GM21529 (cell line): Measurements from ENCODE around the gene RREB1.

Experiments used
- ATAC-seq: cut with Tn5 transposase; IDR thresholded peaks from one replicate; pipeline ENCODE4 v1.9.1; 2021; ENCODE audit not compliant: unreplicated experiment

RREB1 gene

DNA sequence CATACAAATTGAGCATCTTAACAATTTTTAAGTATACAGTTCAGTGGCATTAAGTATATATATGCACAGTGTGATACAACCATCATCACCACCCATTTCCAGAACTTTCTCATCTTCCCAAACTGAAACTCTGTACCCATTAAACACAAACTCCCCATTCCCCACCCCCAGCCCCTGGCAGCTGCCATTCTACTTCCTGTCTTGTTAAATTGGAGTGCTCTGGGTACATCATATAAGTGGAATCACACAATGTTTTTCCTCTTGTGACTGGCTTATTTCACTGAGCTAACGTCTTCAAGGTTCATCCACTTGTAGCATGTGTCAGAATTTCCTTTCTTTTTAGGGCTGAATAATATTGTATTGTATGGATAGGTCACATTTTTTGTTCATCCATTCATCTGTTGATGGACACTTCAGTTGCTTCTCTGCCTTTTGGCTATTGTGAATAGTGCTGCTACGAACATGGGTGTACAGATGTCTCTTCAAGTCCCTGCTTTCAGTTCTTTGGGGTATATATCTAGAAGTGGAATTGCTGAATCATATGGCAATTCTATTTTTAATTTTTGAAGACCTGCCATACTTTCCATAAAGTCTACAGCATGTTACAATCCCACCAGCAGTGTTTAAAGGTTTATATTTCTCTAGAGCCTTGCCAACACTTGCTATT, 19.6 kb upstream of the RREB1 start:
- ATAC-seq, result no peak

DNA sequence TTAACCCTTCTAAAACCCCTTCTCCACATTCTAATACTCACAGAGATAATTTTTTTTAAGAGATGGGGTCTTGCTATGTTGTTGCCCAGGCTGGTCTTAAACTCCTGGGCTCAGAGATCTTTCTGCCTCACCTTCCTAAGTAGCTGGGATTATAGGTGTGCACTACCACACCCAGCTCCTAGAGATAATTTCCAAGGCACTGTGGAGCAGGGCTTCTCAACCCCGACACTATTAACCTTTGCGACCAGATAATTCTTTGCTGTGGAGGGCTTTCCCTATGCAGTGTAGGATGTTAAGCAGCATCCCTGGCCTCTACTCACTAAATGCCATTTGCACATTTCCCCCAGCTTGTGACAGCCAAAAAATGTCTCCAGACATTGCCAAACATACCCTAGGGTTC, 8.8 kb upstream of the RREB1 start:
- no peak for ATAC-seq

DNA sequence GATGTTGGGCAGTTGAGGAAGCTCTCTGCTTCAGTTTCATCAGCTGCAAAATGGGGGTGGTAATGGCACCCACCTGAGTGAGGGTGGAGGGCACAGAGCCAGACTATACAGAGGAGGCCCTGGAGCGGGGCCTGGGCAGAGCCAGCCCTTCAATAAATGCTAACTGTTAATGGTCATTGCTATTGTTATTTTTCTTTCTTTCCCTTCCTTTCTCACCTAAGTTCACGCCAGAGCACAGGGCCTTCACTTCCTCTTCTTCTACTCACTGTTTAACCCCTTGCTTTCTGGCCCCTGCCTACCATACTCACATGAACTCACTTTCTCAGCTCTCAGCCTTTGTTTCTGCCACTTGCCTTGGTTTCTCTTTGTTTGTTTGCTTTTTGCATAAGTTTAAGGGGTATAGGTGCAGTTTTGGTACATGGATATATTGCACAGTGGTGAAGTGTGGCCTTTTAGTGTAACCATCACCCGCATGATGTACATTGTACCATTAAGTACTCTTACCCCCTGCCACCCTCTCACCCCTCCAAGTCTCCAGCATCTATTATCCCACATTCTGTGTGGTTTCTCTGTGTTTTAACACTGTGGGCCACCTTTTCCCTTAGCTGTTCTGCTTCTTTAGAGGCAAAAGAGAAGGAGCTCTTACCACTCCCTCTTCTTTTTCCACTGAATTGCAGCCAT, 7.5 kb upstream of the RREB1 start:
- ATAC-seq, result peak; percentile 70

DNA sequence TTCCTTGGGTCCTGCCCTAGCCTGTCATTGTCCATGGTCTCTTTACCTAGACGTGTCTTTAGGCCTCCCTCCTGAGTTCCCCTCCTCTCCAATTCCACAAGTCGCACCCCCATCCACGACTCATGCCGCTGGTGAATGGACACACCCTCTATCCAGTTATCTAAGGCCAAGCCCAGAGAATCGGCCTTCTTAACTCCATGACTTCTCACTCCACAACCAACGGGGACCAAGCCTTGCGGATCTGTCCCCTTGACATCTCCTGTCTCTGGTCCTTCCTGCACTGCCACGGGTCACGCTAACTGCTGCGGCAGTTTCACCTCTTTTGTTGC, 7.0 kb upstream of the RREB1 start:
- no peak for ATAC-seq

DNA sequence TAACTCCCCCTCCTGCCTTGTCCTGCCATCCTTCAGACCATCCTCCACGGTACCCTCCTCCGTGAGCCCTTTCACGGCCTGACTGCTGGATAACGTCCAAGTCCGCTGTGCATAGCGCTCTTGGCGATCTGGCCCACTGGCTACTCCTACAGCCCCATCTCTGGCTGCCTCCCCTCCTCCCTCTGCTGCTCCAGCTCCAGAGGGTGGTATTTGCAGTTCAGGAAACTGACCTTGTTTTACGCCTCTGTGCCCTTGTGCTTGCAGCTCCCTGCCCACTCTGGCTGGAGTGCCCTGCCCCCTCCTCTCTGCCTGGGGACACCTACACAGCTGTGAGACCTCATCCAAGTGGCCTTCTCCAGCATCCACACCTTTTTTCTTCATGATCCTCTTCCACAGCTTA, 6.5 kb upstream of the RREB1 start:
- no peak for ATAC-seq

DNA sequence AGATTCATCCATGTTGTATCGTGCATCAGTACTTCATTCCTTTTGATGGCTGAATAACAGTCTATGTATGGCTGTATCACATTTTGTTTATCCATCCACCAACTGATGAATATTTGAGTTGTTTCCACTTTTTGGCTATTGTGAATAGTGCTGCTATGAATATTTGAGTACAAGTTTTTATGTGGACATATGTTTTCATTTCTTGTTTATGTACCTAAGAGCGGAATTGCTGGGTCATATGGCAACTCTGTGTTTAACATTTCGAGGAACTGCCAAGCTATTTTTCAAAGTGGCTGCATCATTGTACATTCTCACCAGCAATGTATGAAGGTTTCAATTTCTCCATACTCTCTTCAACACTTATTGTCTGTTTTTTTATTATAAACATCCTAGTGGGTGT, 3.0 kb upstream of the RREB1 start:
- ATAC-seq, result no peak

DNA sequence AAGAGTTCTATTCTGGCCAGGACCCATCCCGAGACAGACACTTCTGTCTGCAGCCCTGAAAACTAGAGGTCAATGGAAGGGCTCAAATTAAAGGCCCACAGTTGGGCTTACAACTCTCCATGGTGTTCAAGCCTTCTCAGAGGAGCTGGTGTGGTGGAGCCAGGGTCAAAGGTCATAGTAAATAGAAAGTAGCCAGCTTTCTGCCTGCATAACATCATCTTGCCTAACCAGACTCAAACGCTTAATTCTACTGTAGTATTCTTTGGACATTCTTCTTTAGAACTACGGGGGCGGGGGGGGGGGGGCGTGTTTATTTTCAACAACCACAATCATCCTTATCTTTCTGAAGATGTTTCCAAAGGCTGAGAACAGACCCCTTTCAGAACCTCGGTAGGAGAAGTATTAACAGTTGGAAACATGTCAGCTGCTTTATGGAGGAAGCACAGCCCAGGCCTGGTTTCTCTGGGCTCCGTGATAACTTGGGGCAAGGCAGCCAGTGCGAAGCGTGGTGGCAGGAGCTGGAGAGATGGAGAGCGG, 1.5 kb upstream of the RREB1 start:
- ATAC-seq, result no peak

DNA sequence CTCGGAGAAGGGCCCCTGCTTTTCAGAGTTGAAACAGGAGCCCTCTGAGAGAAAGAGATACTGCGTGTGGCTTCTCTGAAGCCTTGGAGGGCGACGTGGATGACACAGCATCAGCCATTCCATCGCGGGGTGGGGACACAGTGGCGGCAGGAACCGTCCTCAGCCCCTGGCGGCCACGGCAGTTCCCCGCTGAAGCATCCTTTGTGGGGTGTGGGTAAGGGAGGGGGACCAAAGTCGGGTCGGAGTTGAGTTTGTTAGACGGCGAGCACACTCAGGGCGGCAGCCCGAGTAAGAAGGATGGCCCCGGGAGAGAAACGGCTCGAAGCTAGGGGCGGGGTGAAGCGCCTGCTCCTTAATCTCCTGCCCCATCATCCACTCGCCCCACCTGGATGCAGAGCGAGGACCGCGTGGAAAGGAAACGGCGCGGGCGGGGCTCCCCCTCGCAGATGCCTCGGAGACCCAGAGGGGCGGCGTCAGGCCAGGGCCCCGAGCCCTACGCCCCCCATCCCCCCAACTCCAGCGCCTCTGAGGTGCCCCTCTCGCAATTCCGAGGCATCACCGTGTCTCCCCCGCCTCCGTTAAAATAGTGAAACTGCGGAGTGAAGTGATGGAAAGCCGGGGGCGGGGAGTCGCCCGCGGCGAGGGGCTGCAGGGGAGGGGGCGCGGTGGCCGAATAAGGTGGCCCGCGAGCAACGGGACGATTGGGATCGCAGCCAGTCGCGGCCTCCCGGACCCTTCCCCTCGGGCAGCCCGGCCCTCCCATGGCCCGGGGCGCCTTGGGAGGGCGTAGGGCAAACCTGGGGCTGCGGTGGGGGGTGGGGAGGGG, 796 bp upstream of the RREB1 start:
- ATAC-seq, result peak; percentile 33

DNA sequence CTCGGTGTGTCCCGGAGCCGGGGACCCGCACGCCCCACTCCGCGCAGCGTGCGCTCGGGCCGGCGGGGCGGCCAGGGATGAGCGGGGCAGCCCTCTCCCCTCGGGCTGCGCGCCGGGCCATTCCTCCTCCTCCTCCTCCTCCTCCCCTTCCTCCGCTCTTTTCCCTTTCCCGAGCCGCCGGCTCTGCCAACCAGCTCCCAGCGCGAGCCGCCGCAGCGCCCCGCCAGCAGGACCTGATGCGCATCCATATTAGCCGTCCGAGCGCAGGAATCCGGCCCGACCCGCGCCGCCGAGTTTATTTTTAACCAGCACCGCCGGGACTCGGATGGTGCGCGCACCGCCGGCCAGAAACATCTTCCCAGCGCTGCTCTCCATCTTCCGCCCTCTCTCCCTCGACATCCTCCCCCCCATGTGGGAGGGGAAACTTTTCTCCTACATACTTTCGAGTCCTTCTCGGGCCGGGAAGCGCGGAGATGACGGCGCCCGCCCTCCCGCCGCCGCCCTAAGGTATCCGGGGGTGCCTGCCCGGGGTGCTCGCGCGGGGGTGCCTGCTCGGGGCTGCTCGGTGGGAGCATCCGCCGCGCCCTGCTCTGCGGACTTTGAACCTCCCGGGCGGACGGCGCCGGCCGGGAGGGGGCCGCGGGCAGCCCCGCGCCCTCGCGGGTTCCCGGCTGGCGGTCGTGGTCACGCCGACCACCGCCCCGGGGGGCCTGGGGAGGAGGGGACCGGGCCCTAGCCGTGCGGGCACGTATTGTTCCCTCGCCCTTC, 619 bp downstream of the RREB1 start:
- ATAC-seq, result no peak

DNA sequence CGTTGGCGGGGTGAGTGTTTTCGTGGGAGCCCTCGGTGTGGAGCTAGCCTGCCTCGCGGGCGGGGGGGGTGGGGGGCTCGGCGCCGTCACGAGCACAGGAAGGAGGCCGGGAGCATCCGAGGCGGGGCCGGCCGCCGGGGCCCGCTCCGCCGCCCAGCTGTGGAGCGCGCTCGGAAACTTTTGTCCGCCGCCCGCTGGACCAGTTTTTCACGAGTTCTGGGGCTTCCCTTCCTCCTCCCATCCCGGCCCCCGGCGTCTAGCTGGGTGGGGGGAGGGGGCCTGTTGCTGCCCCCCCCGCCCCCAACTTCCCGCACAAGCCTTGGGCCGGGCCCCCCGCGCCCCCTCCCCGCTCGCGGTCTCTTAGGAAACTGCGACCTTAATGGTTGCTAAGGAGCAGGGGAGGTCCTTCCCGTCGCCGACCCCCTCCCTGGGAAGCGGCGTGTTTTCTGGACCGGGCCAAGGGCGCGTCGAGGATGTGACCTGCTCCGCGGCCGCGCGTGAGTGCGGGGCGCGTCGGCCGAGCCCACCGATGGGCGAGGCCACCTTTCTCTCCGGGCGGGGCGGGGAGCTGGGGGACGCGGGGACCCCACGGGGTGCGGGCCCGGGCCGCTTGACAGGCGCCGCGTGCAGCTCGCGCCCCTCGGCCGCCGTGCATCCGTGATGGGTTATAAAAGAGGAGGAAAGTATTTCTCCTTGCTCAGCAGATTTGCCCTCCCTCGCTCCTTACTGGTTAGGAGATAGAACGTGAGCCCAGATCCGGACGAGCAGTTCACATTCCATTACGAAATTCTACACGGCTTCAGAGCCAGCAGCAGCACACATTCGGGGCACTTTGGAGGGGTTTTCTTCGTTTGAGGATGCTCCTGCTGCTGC, 1.4 kb downstream of the RREB1 start:
- no peak for ATAC-seq

DNA sequence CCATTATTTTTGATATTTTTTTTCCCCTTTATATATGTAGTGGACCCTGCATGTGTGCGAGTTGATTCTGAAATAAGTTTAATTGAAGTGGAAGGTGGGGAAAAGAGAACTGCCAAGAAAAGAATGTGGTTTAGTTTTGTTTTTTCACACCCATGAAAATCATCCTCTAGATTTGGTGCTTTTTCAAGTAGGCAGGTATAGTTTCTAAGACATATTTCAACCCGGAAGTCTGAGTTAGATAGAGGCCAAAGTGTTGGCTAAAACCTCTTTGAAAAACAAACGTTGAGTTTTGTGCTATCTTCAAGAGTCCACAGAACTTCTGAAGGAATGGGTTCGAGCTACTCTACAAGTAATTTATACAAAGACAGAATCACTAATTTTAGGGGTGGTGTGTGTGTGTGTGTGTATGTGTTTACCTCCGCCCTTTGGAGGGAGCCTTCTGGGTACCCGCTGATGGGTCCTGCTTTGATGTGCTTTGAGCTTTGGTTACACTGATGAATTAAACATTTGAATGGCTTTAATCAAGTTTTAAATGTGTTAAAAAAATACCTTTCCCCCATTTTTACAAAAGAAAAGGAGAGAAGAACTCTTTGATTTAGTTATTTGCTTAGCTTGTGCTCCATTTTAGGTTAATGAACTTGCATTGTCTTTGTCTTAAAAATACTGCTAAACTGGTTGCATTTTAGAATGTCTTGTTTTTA, 2.5 kb downstream of the RREB1 start:
- no peak for ATAC-seq

DNA sequence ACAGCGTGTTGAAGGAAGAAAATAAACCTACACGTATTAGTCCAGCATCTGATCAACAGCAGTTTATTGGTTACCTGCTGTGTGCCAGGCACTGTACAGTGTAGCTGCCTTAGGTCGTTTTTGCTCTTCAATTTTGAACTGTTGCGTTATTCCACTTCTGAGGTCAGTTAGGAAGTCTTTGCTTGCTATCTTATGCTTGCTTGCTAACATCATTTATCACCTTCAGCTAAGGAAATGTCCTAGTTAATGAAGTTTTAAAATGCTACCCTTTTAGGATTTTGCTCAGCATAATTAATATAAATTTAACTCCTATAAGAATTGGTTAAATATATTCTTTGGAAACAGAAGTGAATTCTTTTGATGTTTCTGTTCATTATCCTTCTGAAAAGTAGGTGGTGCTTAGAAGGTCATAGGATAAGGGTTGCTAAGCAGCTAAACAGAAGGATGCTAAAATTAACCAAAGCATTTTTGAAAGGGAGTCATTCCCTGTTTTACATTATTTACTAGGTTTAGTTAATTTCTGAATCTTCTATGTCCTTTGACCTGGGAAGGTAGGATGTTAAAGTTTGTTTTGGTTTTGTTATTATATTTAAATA, 3.4 kb downstream of the RREB1 start:
- no peak for ATAC-seq

DNA sequence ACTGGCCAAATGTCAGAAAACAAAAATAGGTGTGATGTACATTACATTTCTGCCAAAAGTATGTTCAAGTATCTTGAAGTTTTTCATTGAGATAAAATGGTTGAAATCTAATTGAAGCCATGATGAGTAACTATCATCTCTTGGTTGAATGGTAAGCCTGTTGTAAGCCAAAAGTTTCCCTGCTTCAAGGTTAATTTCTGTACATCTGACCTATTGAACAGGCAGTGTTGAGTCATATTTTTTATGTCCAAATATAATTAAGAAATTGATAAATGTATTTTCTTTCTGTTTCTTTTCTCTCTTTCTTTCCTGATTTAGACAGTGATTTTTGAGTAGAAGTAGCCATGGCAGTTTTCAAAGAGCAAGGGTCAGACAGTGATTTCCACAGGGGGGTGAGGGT, 4.4 kb downstream of the RREB1 start:
- ATAC-seq, result no peak

DNA sequence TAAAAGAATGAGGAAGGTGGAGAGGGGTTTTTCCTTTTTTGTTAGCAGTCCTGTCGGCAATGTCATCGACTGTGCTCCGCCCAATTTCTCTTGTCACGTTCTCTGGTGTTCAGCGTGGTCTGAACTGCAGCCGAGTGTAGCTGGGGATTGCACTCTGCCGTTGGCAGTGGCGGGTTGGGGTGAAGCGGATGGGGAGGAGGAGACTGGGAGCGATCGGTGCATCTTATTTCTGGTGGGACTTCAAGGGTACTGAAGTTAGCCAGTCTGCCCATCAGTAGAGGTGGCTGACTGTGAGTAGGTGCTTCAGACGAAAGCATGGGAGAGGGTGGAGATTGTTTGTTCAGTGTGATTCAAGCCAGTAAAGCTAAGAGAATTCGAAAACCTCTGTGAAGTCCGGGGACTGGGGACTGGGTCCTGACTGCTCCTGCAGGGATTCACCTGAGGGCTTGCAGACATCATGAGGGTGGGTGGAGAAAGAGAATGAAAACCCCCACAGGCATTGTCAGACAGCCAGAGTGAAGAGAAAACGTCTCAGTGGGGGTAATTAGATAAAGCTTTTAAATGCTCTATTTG, 5.1 kb downstream of the RREB1 start:
- ATAC-seq, result peak; percentile 33

DNA sequence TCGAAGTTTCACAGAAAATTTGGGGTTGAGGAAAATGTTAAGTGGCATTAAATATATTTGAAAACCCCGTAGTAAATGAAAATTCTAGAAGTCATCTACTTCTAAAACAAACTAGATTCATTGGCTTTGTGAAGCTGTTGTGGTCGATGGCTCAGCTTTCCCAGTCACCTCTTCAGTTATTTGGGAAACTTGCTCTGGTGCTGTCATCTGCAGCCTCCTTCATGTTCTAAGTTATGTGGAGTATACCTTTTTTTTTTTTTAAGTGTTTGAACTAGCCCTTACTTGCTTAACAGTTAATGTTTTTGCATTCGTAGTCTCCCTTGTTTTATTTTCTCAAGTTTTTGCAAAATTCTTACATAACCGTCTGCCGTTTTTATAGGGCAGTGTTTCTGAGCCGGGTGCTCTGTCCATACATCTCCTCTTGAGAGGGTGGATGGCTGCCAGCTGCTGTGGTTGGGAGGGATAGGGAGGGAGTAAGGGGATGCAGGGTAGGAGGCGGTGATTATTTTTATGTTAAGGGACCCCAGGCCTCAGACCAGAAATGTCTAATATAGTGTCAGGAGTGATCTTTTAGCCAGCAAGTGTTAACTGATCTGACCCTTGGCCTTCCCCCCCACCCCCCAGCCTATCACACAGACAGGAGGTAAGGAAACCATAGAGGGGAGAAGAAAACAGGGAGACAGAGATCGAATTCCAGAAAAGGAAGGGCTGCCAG, 7.1 kb downstream of the RREB1 start:
- no peak for ATAC-seq

DNA sequence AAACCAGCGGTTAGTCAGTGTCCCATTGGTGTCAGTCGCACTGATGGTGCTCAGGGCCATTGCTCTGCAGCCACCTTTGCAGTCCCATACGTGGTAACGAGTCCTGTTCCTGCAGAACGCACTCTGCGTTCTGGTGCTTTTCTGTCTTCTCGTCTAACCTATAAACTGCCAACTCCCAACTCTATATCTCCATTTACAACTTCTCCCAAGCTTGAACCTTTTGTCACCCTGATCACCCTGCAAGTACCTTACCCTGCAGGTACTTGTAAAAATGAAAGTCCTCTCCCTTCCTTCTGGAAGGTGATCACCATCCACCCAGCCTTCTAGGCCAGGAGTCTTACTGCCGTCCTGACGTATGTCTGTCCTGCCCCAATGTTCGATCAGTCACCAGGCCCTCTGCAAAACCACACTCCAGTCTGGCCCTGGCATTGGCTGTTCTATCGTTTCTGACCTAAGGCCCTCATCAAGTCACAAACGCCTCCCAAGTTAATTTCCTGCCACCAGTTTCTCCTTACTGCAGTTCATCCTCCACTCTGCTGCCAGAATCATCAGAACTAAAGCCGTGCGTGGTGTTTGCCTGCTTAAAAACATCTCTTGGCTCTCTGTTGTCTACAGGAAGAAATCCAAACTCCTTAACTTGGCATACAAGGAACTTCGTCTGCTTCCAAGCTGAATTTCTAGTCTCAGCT, 7.9 kb downstream of the RREB1 start:
- ATAC-seq, result no peak

DNA sequence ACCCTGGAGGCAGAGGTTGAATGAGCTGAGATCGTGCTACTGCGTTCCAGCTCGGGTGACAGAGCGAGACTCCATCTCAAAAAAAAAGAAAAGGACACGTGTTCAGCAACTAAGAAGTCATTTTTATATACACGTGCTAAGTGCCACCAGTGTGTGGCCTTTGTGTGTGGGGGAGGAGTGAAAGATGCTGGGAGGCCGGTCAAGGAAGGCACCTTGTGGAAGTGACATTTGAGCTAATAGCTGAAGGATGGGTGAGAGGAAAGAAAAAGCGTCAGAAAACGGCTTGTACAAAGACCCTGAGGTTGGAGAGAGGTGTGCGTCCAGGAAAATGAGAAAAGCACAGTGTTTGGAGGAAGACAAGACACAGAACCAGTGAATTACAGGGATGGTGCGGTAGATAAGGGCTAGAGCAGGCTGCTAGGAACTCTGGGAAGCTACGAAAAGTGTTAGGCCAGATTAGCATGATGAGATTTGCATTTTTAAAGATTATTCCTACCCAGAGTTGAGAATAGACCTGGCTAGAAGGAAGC, 11.6 kb downstream of the RREB1 start:
- ATAC-seq, result no peak
